ENCODE data around the gene MOB3A. TPM values are rescaled to one million over a fixed set of nuclear protein-coding genes. Genes with fewer than 3 reads are reported as not detected.
A peak's percentile ranks its signal among the peaks of the same experiment; 100 is the strongest.

Gene MOB3A
- total RNA-seq, 3 donors from 2014 or later (not counting 1 experiment from before 2014, with no cell fraction given), result 239 to 314 (median 246) TPM

GRCh38 chr19:2055931-2056836 lies 39.9 kb downstream of the MOB3A start:
- H3K36me3 Mint-ChIP-seq, result no peaks in the 10 kb centered on the region
- no peak for TF ChIP-seq CTCF (IDR thresholded peaks at IDR 0.05)
- Histone ChIP-seq H3K27me3 (ENCODE audit: control insufficient read depth, insufficient read depth, low read length) (no peaks in the 10 kb centered on the region), H3K4me3 (ENCODE audit: low read length) (no peak overlapping the region), H3K9me3 (ENCODE audit: control insufficient read depth, insufficient read depth, low read length) (no peaks in the 10 kb centered on the region), H3K4me1 (ENCODE audit: control insufficient read depth, insufficient read depth, low read length) (peaks cover 74% of the 10 kb centered on the region), H3K36me3 (ENCODE audit: control insufficient read depth, insufficient read depth, low read length) (no peaks in the 10 kb centered on the region), H3K27ac (ENCODE audit: low read length) (peak overlapping the region; percentile 78)
- H3K4me1 Mint-ChIP-seq, result peaks cover 12 to 40% of the 10 kb centered on the region in 2 donors
- peak in 1 of 2 donors; percentile 54 for DNase-seq
- H3K27me3 Mint-ChIP-seq (ENCODE audit: low read depth in 2 of 2), result no peaks in the 10 kb centered on the region
- intact Hi-C loops (cut with micrococcal nuclease), result no loop called here
- WGBS (ENCODE audit: insufficient coverage), result 37% methylated on average over 22 of the region's 22 CpGs
- H3K9me3 Mint-ChIP-seq, result no peaks in the 10 kb centered on the region
- ATAC-seq, result no peak
- peak overlapping the region; percentile 47 for H3K4me3 Mint-ChIP-seq
- H3K27ac Mint-ChIP-seq, result peak overlapping the region; percentile 75 to 86

GRCh38 chr19:2054763-2055162 lies 41.4 kb downstream of the MOB3A start:
- Histone ChIP-seq H3K4me3 (ENCODE audit: low read length) (no peak overlapping the region), H3K27ac (ENCODE audit: low read length) (peak overlapping the region; percentile 10), H3K27me3 (ENCODE audit: control insufficient read depth, insufficient read depth, low read length) (no peaks in the 10 kb centered on the region), H3K9me3 (ENCODE audit: control insufficient read depth, insufficient read depth, low read length) (no peaks in the 10 kb centered on the region), H3K36me3 (ENCODE audit: control insufficient read depth, insufficient read depth, low read length) (no peaks in the 10 kb centered on the region), H3K4me1 (ENCODE audit: control insufficient read depth, insufficient read depth, low read length) (peaks cover 68% of the 10 kb centered on the region)
- 82% methylated on average over 8 of the region's 8 CpGs for WGBS (ENCODE audit: insufficient coverage)
- TF ChIP-seq CTCF (IDR thresholded peaks at IDR 0.05), result no peak
- intact Hi-C loops (cut with micrococcal nuclease), result loop anchor here (5.0 kb wide), 1 partner anchor 37 kb away; the partner anchor contains the start of gene BTBD2
- peaks cover 4 to 35% of the 10 kb centered on the region in 2 donors for H3K4me1 Mint-ChIP-seq
- H3K4me3 Mint-ChIP-seq, result no peak overlapping the region
- peak overlapping the region in 1 of 2 donors; percentile 70 for H3K27ac Mint-ChIP-seq
- no peaks in the 10 kb centered on the region for H3K36me3 Mint-ChIP-seq
- DNase-seq (no peak), ATAC-seq (no peak)
- no peaks in the 10 kb centered on the region for H3K9me3 Mint-ChIP-seq
- H3K27me3 Mint-ChIP-seq (ENCODE audit: low read depth in 2 of 2), result no peaks in the 10 kb centered on the region

GRCh38 chr19:2053601-2054389 lies 42.3 kb downstream of the MOB3A start:
- no peak overlapping the region for H3K4me3 Mint-ChIP-seq
- H3K4me1 Mint-ChIP-seq, result peaks cover 10 to 44% of the 10 kb centered on the region in 2 donors
- H3K27me3 Mint-ChIP-seq (ENCODE audit: low read depth in 2 of 2), result no peaks in the 10 kb centered on the region
- DNase-seq (no peak), ATAC-seq (no peak)
- no peaks in the 10 kb centered on the region for H3K9me3 ChIP-seq (ENCODE audit: control insufficient read depth, insufficient read depth, low read length)
- peak overlapping the region; percentile 36 for H3K27ac ChIP-seq (ENCODE audit: low read length)
- no peaks in the 10 kb centered on the region for H3K36me3 Mint-ChIP-seq
- peaks cover 5% of the 10 kb centered on the region for H3K36me3 ChIP-seq (ENCODE audit: control insufficient read depth, insufficient read depth, low read length)
- H3K27me3 ChIP-seq (ENCODE audit: control insufficient read depth, insufficient read depth, low read length), result no peaks in the 10 kb centered on the region
- peaks cover 73% of the 10 kb centered on the region for H3K4me1 ChIP-seq (ENCODE audit: control insufficient read depth, insufficient read depth, low read length)
- no peak for TF ChIP-seq CTCF (IDR thresholded peaks at IDR 0.05)
- peak overlapping the region in 1 of 2 donors; percentile 82 for H3K27ac Mint-ChIP-seq
- H3K9me3 Mint-ChIP-seq, result no peaks in the 10 kb centered on the region
- 94% methylated on average over 24 of the region's 24 CpGs for WGBS (ENCODE audit: insufficient coverage)
- H3K4me3 ChIP-seq (ENCODE audit: low read length), result no peak overlapping the region
- intact Hi-C loops (cut with micrococcal nuclease), result loop anchor here (5.0 kb wide), 1 partner anchor 36 kb away; the partner anchor contains the start of gene BTBD2

All from natural killer cell (primary cell).